HG02610 (cell line): ENCODE data around the gene CCDC85C.

Experiments
- ATAC-seq: cut with Tn5 transposase; IDR thresholded peaks from one replicate; pipeline ENCODE4 v1.9.1; 2021; ENCODE audit warnings: mild to moderate bottlenecking, moderate library complexity; ENCODE audit not compliant: unreplicated experiment

The CCDC85C gene

GRCh38 chr14:99560922-99561683, 42.9 kb downstream of the CCDC85C start:
- no peak for ATAC-seq

- no peak for ATAC-seq
Measured at GRCh38 chr14:99560403-99560802, 43.6 kb downstream of the CCDC85C start.

- ATAC-seq = no peak
Measured at GRCh38 chr14:99559286-99559990, 44.6 kb downstream of the CCDC85C start.

GRCh38 chr14:99556134-99556791, 47.7 kb downstream of the CCDC85C start:
- ATAC-seq = no peak

GRCh38 chr14:99554757-99555531, 49.1 kb downstream of the CCDC85C start:
- ATAC-seq = no peak

- ATAC-seq = no peak
Measured at GRCh38 chr14:99554184-99554583, 49.8 kb downstream of the CCDC85C start.

GRCh38 chr14:99552572-99553216, 51.3 kb downstream of the CCDC85C start:
- ATAC-seq = no peak

- ATAC-seq = no peak
Measured at GRCh38 chr14:99552021-99552553, 51.9 kb downstream of the CCDC85C start.

GRCh38 chr14:99551034-99551922, 52.7 kb downstream of the CCDC85C start:
- no peak for ATAC-seq

GRCh38 chr14:99550387-99550992, 53.5 kb downstream of the CCDC85C start:
- no peak for ATAC-seq

GRCh38 chr14:99549684-99550083, 54.3 kb downstream of the CCDC85C start:
- no peak for ATAC-seq

- ATAC-seq = no peak
Measured at GRCh38 chr14:99548871-99549515, 55.0 kb downstream of the CCDC85C start.

- ATAC-seq = no peak
Measured at GRCh38 chr14:99548255-99548654, 55.8 kb downstream of the CCDC85C start.

GRCh38 chr14:99546234-99546879, 57.6 kb downstream of the CCDC85C start:
- no peak for ATAC-seq

GRCh38 chr14:99545586-99545985, 58.4 kb downstream of the CCDC85C start:
- ATAC-seq = no peak

- no peak for ATAC-seq
Measured at GRCh38 chr14:99544991-99545390, 59.0 kb downstream of the CCDC85C start.

GRCh38 chr14:99543985-99544384, 60.0 kb downstream of the CCDC85C start:
- ATAC-seq = no peak

GRCh38 chr14:99543370-99543769, 60.6 kb downstream of the CCDC85C start:
- ATAC-seq = no peak
